ENCODE measurements around the gene SELENOS. TPM values are rescaled to one million over a fixed set of nuclear protein-coding genes. Genes with fewer than 3 reads are reported as not detected.

The SELENOS gene
- total and polyA plus RNA-seq, 2 donors from 2014 or later = 66.0 to 99.0 TPM

DNA sequence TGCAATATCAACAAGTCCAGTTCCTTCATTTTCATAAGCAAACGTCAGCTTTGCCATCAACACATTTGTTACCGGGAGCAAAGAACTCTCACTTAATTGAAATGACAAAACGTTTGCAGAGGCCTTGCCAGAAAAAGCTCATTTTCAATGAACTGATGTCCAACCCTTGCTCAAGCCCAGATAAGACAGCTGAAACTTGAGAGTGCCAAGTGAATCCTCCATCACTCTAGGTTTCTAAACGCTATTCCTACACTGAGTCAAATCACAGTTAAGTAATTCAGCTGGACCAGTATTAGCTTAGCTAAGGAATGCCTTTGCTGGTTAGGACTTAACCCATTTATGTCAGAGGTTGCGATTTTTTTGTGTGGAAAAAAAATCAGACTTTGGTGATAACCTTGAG is 36.9 kb downstream of the SELENOS start:
- FAIRE-seq = no peak
- TF ChIP-seq, protein P1, sequence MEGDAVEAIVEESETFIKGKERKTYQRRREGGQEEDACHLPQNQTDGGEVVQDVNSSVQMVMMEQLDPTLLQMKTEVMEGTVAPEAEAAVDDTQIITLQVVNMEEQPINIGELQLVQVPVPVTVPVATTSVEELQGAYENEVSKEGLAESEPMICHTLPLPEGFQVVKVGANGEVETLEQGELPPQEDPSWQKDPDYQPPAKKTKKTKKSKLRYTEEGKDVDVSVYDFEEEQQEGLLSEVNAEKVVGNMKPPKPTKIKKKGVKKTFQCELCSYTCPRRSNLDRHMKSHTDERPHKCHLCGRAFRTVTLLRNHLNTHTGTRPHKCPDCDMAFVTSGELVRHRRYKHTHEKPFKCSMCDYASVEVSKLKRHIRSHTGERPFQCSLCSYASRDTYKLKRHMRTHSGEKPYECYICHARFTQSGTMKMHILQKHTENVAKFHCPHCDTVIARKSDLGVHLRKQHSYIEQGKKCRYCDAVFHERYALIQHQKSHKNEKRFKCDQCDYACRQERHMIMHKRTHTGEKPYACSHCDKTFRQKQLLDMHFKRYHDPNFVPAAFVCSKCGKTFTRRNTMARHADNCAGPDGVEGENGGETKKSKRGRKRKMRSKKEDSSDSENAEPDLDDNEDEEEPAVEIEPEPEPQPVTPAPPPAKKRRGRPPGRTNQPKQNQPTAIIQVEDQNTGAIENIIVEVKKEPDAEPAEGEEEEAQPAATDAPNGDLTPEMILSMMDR (IDR thresholded peaks at IDR 0.05; ENCODE audit: borderline replicate concordance, extremely low read depth, insufficient read depth) = no peak
- H3K4me3 ChIP-seq (ENCODE audit: low read length in 3 of 3) = no peak overlapping the region
- no peaks in the 10 kb centered on the region for H3K36me3 ChIP-seq (ENCODE audit: control insufficient read depth in 2 of 3, insufficient read depth in 3 of 3, low read length in 3 of 3)
- H3K4me1 ChIP-seq (ENCODE audit: control insufficient read depth in 2 of 3, insufficient read depth in 2 of 3, low read depth in 1 of 3, low read length in 3 of 3) = peaks cover 2 to 22% (median 21%) of the 10 kb centered on the region in 3 donors
- no peaks in the 10 kb centered on the region for H3K9me3 ChIP-seq (ENCODE audit: control insufficient read depth in 2 of 3, insufficient read depth in 1 of 3, low read length in 3 of 3)
- H3K9ac ChIP-seq (ENCODE audit: low read length in 3 of 3) = no peak overlapping the region
- DNase-seq = peak in 1 of 5 donors; percentile 12
- no peaks in the 10 kb centered on the region for H3K27me3 ChIP-seq (ENCODE audit: control insufficient read depth, insufficient read depth, low read length)
- no peak overlapping the region for H3K27ac ChIP-seq (ENCODE audit: low read depth in 2 of 2, low read length in 2 of 2)
- intact Hi-C loops (cut with DNase I) = no loop called here

DNA sequence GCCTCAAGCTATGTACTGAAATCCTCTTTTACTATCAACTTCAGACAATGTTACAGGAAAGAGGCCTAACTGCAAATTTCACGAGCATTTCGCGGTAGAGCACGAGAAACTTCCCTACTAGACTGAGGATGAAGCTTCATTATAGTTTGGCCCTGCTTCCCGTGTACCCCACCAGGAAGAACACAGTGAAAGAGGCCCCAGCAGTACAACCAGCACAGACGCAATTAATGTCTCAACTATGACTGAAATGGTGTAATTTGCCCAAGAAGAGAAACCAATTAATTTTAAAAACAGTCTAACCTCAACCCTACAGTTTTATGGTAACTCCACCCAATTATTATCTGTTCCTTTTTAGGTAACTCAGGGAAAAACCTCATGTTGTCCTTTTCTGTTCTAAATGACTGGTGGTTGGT is 37.6 kb downstream of the SELENOS start:
- Histone ChIP-seq H3K9me3 (ENCODE audit: control insufficient read depth in 2 of 3, insufficient read depth in 1 of 3, low read length in 3 of 3) (no peaks in the 10 kb centered on the region), H3K36me3 (ENCODE audit: control insufficient read depth in 2 of 3, insufficient read depth in 3 of 3, low read length in 3 of 3) (peaks cover 0 to 5% (median 5%) of the 10 kb centered on the region in 3 donors), H3K27ac (ENCODE audit: low read depth in 2 of 2, low read length in 2 of 2) (no peak overlapping the region), H3K4me1 (ENCODE audit: control insufficient read depth in 2 of 3, insufficient read depth in 2 of 3, low read depth in 1 of 3, low read length in 3 of 3) (peaks cover 2 to 18% (median 14%) of the 10 kb centered on the region in 3 donors), H3K27me3 (ENCODE audit: control insufficient read depth, insufficient read depth, low read length) (no peaks in the 10 kb centered on the region), H3K4me3 (ENCODE audit: low read length in 3 of 3) (no peak overlapping the region), H3K9ac (ENCODE audit: low read length in 3 of 3) (no peak overlapping the region)
- TF ChIP-seq, protein P1 (IDR thresholded peaks at IDR 0.05; ENCODE audit: borderline replicate concordance, extremely low read depth, insufficient read depth) = no peak
- intact Hi-C loops (cut with DNase I) = no loop called here
- no peak for DNase-seq
- no peak for FAIRE-seq

- Histone ChIP-seq H3K4me1 (ENCODE audit: control insufficient read depth in 2 of 3, insufficient read depth in 2 of 3, low read depth in 1 of 3, low read length in 3 of 3) (peaks cover 0 to 9% (median 8%) of the 10 kb centered on the region in 3 donors), H3K27me3 (ENCODE audit: control insufficient read depth, insufficient read depth, low read length) (no peaks in the 10 kb centered on the region), H3K36me3 (ENCODE audit: control insufficient read depth in 2 of 3, insufficient read depth in 3 of 3, low read length in 3 of 3) (peaks cover 0 to 7% (median 5%) of the 10 kb centered on the region in 3 donors), H3K9ac (ENCODE audit: low read length in 3 of 3) (no peak overlapping the region), H3K27ac (ENCODE audit: low read depth in 2 of 2, low read length in 2 of 2) (no peak overlapping the region), H3K9me3 (ENCODE audit: control insufficient read depth in 2 of 3, insufficient read depth in 1 of 3, low read length in 3 of 3) (no peaks in the 10 kb centered on the region), H3K4me3 (ENCODE audit: low read length in 3 of 3) (no peak overlapping the region)
- intact Hi-C loops (cut with DNase I) = no loop called here
- no peak for FAIRE-seq
- no peak for DNase-seq
- TF ChIP-seq, protein P1 (IDR thresholded peaks at IDR 0.05; ENCODE audit: borderline replicate concordance, extremely low read depth, insufficient read depth) = no peak
Observed at GRCh38 chr15:101237251-101237650, 40.0 kb downstream of the SELENOS start.

All from kidney (tissue), 14 donors.